ENCODE measurements around the gene LMO1.

Gene LMO1

GRCh38 chr11:8218840-8219239, 44.8 kb downstream of the LMO1 start:
- Histone ChIP-seq H3K9ac (ENCODE audit: low read depth, low read length) (no peak overlapping the region), H3K4me3 (ENCODE audit: low read depth, low read length) (no peak overlapping the region), H3K4me1 (ENCODE audit: control insufficient read depth, insufficient read depth, low read length) (peaks cover 2% of the 10 kb centered on the region), H3K9me3 (ENCODE audit: control insufficient read depth, insufficient read depth, low read length) (no peaks in the 10 kb centered on the region), H3K27me3 (ENCODE audit: control insufficient read depth, insufficient read depth, low read length) (no peaks in the 10 kb centered on the region), H3K36me3 (ENCODE audit: control insufficient read depth, insufficient read depth, low read length) (no peaks in the 10 kb centered on the region)

GRCh38 chr11:8218409-8218808, 45.3 kb downstream of the LMO1 start:
- H3K4me3 ChIP-seq (ENCODE audit: low read depth, low read length), result no peak overlapping the region
- H3K36me3 ChIP-seq (ENCODE audit: control insufficient read depth, insufficient read depth, low read length), result no peaks in the 10 kb centered on the region
- peaks cover 2% of the 10 kb centered on the region for H3K4me1 ChIP-seq (ENCODE audit: control insufficient read depth, insufficient read depth, low read length)
- H3K27me3 ChIP-seq (ENCODE audit: control insufficient read depth, insufficient read depth, low read length), result no peaks in the 10 kb centered on the region
- H3K9ac ChIP-seq (ENCODE audit: low read depth, low read length), result no peak overlapping the region
- no peaks in the 10 kb centered on the region for H3K9me3 ChIP-seq (ENCODE audit: control insufficient read depth, insufficient read depth, low read length)

GRCh38 chr11:8217926-8218325, 45.8 kb downstream of the LMO1 start:
- Histone ChIP-seq H3K4me1 (ENCODE audit: control insufficient read depth, insufficient read depth, low read length) (no peaks in the 10 kb centered on the region), H3K9ac (ENCODE audit: low read depth, low read length) (no peak overlapping the region), H3K27me3 (ENCODE audit: control insufficient read depth, insufficient read depth, low read length) (no peaks in the 10 kb centered on the region), H3K4me3 (ENCODE audit: low read depth, low read length) (no peak overlapping the region), H3K36me3 (ENCODE audit: control insufficient read depth, insufficient read depth, low read length) (no peaks in the 10 kb centered on the region), H3K9me3 (ENCODE audit: control insufficient read depth, insufficient read depth, low read length) (no peaks in the 10 kb centered on the region)

- H3K9ac ChIP-seq (ENCODE audit: low read depth, low read length), result no peak overlapping the region
- H3K4me1 ChIP-seq (ENCODE audit: control insufficient read depth, insufficient read depth, low read length), result no peaks in the 10 kb centered on the region
Measured at GRCh38 chr11:8217136-8217535, 46.5 kb downstream of the LMO1 start.

GRCh38 chr11:8213376-8213775, 50.3 kb downstream of the LMO1 start:
- H3K9ac ChIP-seq (ENCODE audit: low read depth, low read length), result no peak overlapping the region
- no peaks in the 10 kb centered on the region for H3K4me1 ChIP-seq (ENCODE audit: control insufficient read depth, insufficient read depth, low read length)
- no peaks in the 10 kb centered on the region for H3K27me3 ChIP-seq (ENCODE audit: control insufficient read depth, insufficient read depth, low read length)
- H3K36me3 ChIP-seq (ENCODE audit: control insufficient read depth, insufficient read depth, low read length), result no peaks in the 10 kb centered on the region
- no peaks in the 10 kb centered on the region for H3K9me3 ChIP-seq (ENCODE audit: control insufficient read depth, insufficient read depth, low read length)
- no peak overlapping the region for H3K4me3 ChIP-seq (ENCODE audit: low read depth, low read length)

More at GRCh38 chr11:8217136-8217535, 46.5 kb downstream of the LMO1 start:
- no peaks in the 10 kb centered on the region for H3K36me3 ChIP-seq (ENCODE audit: control insufficient read depth, insufficient read depth, low read length)
- H3K9me3 ChIP-seq (ENCODE audit: control insufficient read depth, insufficient read depth, low read length), result no peaks in the 10 kb centered on the region
- no peaks in the 10 kb centered on the region for H3K27me3 ChIP-seq (ENCODE audit: control insufficient read depth, insufficient read depth, low read length)
- no peak overlapping the region for H3K4me3 ChIP-seq (ENCODE audit: low read depth, low read length)

GRCh38 chr11:8209208-8209807, 54.4 kb downstream of the LMO1 start:
- Histone ChIP-seq H3K27me3 (ENCODE audit: control insufficient read depth, insufficient read depth, low read length) (peaks cover 2% of the 10 kb centered on the region), H3K9ac (ENCODE audit: low read depth, low read length) (no peak overlapping the region), H3K9me3 (ENCODE audit: control insufficient read depth, insufficient read depth, low read length) (no peaks in the 10 kb centered on the region), H3K4me3 (ENCODE audit: low read depth, low read length) (no peak overlapping the region), H3K36me3 (ENCODE audit: control insufficient read depth, insufficient read depth, low read length) (no peaks in the 10 kb centered on the region), H3K4me1 (ENCODE audit: control insufficient read depth, insufficient read depth, low read length) (no peaks in the 10 kb centered on the region)

- Histone ChIP-seq H3K4me3 (ENCODE audit: low read depth, low read length) (no peak overlapping the region), H3K4me1 (ENCODE audit: control insufficient read depth, insufficient read depth, low read length) (no peaks in the 10 kb centered on the region), H3K9ac (ENCODE audit: low read depth, low read length) (no peak overlapping the region), H3K27me3 (ENCODE audit: control insufficient read depth, insufficient read depth, low read length) (peaks cover 2% of the 10 kb centered on the region), H3K9me3 (ENCODE audit: control insufficient read depth, insufficient read depth, low read length) (no peaks in the 10 kb centered on the region), H3K36me3 (ENCODE audit: control insufficient read depth, insufficient read depth, low read length) (no peaks in the 10 kb centered on the region)
Measured at GRCh38 chr11:8207080-8208000, 56.3 kb downstream of the LMO1 start.

- H3K27me3 ChIP-seq (ENCODE audit: control insufficient read depth, insufficient read depth, low read length), result peaks cover 2% of the 10 kb centered on the region
- H3K4me1 ChIP-seq (ENCODE audit: control insufficient read depth, insufficient read depth, low read length), result no peaks in the 10 kb centered on the region
- H3K9ac ChIP-seq (ENCODE audit: low read depth, low read length), result no peak overlapping the region
- no peaks in the 10 kb centered on the region for H3K36me3 ChIP-seq (ENCODE audit: control insufficient read depth, insufficient read depth, low read length)
- H3K9me3 ChIP-seq (ENCODE audit: control insufficient read depth, insufficient read depth, low read length), result no peaks in the 10 kb centered on the region
- no peak overlapping the region for H3K4me3 ChIP-seq (ENCODE audit: low read depth, low read length)
Measured at GRCh38 chr11:8206251-8207079, 57.2 kb downstream of the LMO1 start.

GRCh38 chr11:8205566-8205965, 58.1 kb downstream of the LMO1 start:
- no peaks in the 10 kb centered on the region for H3K9me3 ChIP-seq (ENCODE audit: control insufficient read depth, insufficient read depth, low read length)
- H3K4me1 ChIP-seq (ENCODE audit: control insufficient read depth, insufficient read depth, low read length), result no peaks in the 10 kb centered on the region
- H3K9ac ChIP-seq (ENCODE audit: low read depth, low read length), result no peak overlapping the region
- H3K27me3 ChIP-seq (ENCODE audit: control insufficient read depth, insufficient read depth, low read length), result peaks cover 2% of the 10 kb centered on the region
- H3K4me3 ChIP-seq (ENCODE audit: low read depth, low read length), result no peak overlapping the region
- H3K36me3 ChIP-seq (ENCODE audit: control insufficient read depth, insufficient read depth, low read length), result no peaks in the 10 kb centered on the region

- Histone ChIP-seq H3K9ac (ENCODE audit: low read depth, low read length) (no peak overlapping the region), H3K9me3 (ENCODE audit: control insufficient read depth, insufficient read depth, low read length) (no peaks in the 10 kb centered on the region), H3K4me1 (ENCODE audit: control insufficient read depth, insufficient read depth, low read length) (no peaks in the 10 kb centered on the region), H3K4me3 (ENCODE audit: low read depth, low read length) (no peak overlapping the region), H3K27me3 (ENCODE audit: control insufficient read depth, insufficient read depth, low read length) (peaks cover 2% of the 10 kb centered on the region), H3K36me3 (ENCODE audit: control insufficient read depth, insufficient read depth, low read length) (no peaks in the 10 kb centered on the region)
Measured at GRCh38 chr11:8204596-8204995, 59.1 kb downstream of the LMO1 start.

- no peaks in the 10 kb centered on the region for H3K36me3 ChIP-seq (ENCODE audit: control insufficient read depth, insufficient read depth, low read length)
- H3K4me3 ChIP-seq (ENCODE audit: low read depth, low read length), result no peak overlapping the region
- no peaks in the 10 kb centered on the region for H3K9me3 ChIP-seq (ENCODE audit: control insufficient read depth, insufficient read depth, low read length)
- H3K4me1 ChIP-seq (ENCODE audit: control insufficient read depth, insufficient read depth, low read length), result no peaks in the 10 kb centered on the region
- peaks cover 2% of the 10 kb centered on the region for H3K27me3 ChIP-seq (ENCODE audit: control insufficient read depth, insufficient read depth, low read length)
- no peak overlapping the region for H3K9ac ChIP-seq (ENCODE audit: low read depth, low read length)
Measured at GRCh38 chr11:8204025-8204424, 59.7 kb downstream of the LMO1 start.
